ENCODE measurements around the gene NTM. TPM values are rescaled to one million over a fixed set of nuclear protein-coding genes. Genes with fewer than 3 reads are reported as not detected.

NTM gene
- total RNA-seq, 4 donors from 2014 or later, result 0.21 to 3.2 (median 0.84) TPM

- H3K27ac ChIP-seq, result no peak overlapping the region
- DNase-seq, result no peak
- no peaks in the 10 kb centered on the region for H3K36me3 ChIP-seq
- 51 to 64% methylated on average over 2 of the region's 2 CpGs for WGBS, 2 donors
- no peak for TF ChIP-seq POLR2A (IDR thresholded peaks at IDR 0.05)
- TF ChIP-seq, protein P1, sequence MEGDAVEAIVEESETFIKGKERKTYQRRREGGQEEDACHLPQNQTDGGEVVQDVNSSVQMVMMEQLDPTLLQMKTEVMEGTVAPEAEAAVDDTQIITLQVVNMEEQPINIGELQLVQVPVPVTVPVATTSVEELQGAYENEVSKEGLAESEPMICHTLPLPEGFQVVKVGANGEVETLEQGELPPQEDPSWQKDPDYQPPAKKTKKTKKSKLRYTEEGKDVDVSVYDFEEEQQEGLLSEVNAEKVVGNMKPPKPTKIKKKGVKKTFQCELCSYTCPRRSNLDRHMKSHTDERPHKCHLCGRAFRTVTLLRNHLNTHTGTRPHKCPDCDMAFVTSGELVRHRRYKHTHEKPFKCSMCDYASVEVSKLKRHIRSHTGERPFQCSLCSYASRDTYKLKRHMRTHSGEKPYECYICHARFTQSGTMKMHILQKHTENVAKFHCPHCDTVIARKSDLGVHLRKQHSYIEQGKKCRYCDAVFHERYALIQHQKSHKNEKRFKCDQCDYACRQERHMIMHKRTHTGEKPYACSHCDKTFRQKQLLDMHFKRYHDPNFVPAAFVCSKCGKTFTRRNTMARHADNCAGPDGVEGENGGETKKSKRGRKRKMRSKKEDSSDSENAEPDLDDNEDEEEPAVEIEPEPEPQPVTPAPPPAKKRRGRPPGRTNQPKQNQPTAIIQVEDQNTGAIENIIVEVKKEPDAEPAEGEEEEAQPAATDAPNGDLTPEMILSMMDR (IDR thresholded peaks at IDR 0.05), result no peak
- no peaks in the 10 kb centered on the region for H3K9me3 ChIP-seq
- peaks cover 0 to 4% (median 0%) of the 10 kb centered on the region in 3 donors for H3K4me1 ChIP-seq
- intact Hi-C loops (cut with DNase I), result no loop called here
- H3K4me3 ChIP-seq, result no peak overlapping the region
- H3K27me3 ChIP-seq, result no peaks in the 10 kb centered on the region
Measured at GRCh38 chr11:131947511-131947910, 577.1 kb downstream of the NTM start.

DNA sequence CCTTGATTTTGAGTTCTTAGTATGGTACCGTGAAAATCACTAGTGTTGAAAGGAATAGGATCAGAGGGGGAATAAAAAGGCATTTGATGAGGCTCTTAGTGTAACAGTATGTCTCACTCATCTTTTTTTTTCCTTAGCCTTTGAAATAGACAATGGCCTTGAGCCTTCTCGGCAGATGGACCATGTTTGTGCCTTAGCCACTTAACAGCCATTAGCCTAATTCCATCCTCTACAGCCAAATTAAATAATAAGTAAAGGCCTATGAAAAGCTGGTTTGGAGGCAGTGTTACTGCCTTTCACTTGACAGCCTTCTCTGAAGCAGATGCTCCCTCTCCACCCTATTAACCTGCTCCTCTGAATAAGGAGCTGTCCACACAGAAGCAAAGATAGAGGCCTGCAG, 580.7 kb downstream of the NTM start:
- Histone ChIP-seq H3K9me3 (no peaks in the 10 kb centered on the region), H3K27ac (no peak overlapping the region), H3K4me3 (no peak overlapping the region), H3K27me3 (no peaks in the 10 kb centered on the region), H3K4me1 (no peaks in the 10 kb centered on the region), H3K36me3 (no peaks in the 10 kb centered on the region)
- no peak for DNase-seq
- intact Hi-C loops (cut with DNase I), result no loop called here
- TF ChIP-seq, protein P1 (IDR thresholded peaks at IDR 0.05), result no peak
- WGBS, 2 donors, result 76% methylated on average over 2 of the region's 2 CpGs

- H3K9me3 ChIP-seq, result no peaks in the 10 kb centered on the region
- H3K4me1 ChIP-seq, result no peaks in the 10 kb centered on the region
- DNase-seq, result no peak
- no peak overlapping the region for H3K4me3 ChIP-seq
- TF ChIP-seq, protein P1 (IDR thresholded peaks at IDR 0.05), result no peak
- no peak for TF ChIP-seq POLR2A (IDR thresholded peaks at IDR 0.05)
- no peaks in the 10 kb centered on the region for H3K27me3 ChIP-seq
- intact Hi-C loops (cut with DNase I), result no loop called here
- 86 to 87% methylated on average over 4 to 9 of the region's 10 CpGs for WGBS, 2 donors
- no peaks in the 10 kb centered on the region for H3K36me3 ChIP-seq
- H3K27ac ChIP-seq, result no peak overlapping the region
Measured at GRCh38 chr11:131954146-131954545, 583.7 kb downstream of the NTM start.

DNA sequence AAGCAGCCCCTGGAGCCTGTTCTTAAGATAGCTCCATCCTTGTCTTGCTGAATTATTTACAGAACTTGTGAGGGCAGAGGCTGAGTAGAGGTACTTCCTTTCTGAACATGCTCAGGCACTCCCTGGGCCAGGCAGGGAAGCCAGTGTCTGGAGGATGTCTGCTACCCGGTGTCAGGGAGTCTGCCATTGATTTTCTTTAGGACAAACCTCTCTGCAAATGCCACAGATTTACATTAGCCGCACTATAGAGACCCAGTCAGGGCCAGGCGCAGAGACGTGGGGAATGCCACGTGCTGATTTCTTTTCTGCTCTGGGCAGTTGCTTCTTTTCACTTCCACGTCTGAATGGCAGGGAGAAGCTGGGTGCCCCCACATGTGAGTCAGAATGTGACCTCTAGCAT, 585.5 kb downstream of the NTM start:
- no peaks in the 10 kb centered on the region for H3K4me1 ChIP-seq
- TF ChIP-seq POLR2A (IDR thresholded peaks at IDR 0.05), result no peak
- TF ChIP-seq, protein P1 (IDR thresholded peaks at IDR 0.05), result no peak
- intact Hi-C loops (cut with DNase I), result no loop called here
- no peak for DNase-seq
- H3K27ac ChIP-seq, result no peak overlapping the region
- H3K27me3 ChIP-seq, result no peaks in the 10 kb centered on the region
- H3K4me3 ChIP-seq, result no peak overlapping the region
- no peaks in the 10 kb centered on the region for H3K9me3 ChIP-seq
- no peaks in the 10 kb centered on the region for H3K36me3 ChIP-seq
- 68 to 73% methylated on average over 4 to 6 of the region's 6 CpGs for WGBS, 2 donors

- H3K27me3 ChIP-seq, result no peaks in the 10 kb centered on the region
- no peak overlapping the region for H3K4me3 ChIP-seq
- no peaks in the 10 kb centered on the region for H3K9me3 ChIP-seq
- 77 to 78% methylated on average over 2 of the region's 2 CpGs for WGBS, 2 donors
- no peak overlapping the region for H3K27ac ChIP-seq
- H3K4me1 ChIP-seq, result no peaks in the 10 kb centered on the region
- DNase-seq, result no peak
- TF ChIP-seq, protein P1 (IDR thresholded peaks at IDR 0.05), result no peak
- no peak for TF ChIP-seq POLR2A (IDR thresholded peaks at IDR 0.05)
- no peaks in the 10 kb centered on the region for H3K36me3 ChIP-seq
- intact Hi-C loops (cut with DNase I), result no loop called here
Measured at GRCh38 chr11:131957201-131957600, 586.8 kb downstream of the NTM start.

Data from esophagus squamous epithelium (tissue), 5 donors.